ENCODE data around the gene AMD1. TPM values are rescaled to one million over a fixed set of nuclear protein-coding genes. Genes with fewer than 3 reads are reported as not detected.
A peak's percentile ranks its signal among the peaks of the same experiment; 100 is the strongest.

Gene AMD1
- total and polyA plus RNA-seq, 9 of the 15 experiments (the other 6 are each of a cell fraction or from before 2014, with no cell fraction given): 60.0 to 151 (median 85.6) TPM

DNA sequence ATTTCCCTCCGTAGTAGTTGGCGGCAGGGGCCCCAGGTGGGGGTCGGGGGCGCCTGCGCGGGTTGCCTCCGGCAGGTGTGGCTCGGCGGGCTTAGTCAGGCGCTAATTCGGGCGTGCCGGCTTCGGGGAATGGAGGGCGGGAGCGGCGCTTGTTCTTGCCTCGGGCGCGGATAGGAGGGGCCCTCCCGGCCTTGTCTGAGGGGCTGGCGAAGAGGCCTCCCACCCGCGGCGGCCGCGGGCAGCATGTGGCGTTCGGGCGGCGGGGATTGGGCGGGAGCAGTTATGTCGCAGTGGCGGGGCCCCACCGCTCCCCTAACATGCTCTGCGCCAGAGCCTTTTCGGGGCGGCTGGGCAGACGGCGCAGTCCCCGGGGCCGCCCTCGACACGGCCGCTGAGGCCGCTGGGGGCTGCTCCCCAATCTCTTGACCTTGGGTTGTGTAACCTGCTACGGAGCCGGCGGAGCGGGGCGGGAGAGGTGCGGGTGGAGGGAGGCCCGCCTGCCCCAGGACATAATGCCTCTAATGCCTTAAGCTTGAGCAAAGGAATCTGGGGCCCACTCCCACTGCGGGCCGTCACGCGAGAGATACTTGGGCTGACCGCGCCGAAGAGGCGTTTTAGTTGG is 1.1 kb downstream of the AMD1 start (continued):
- no peak; the same call in 1 of the 2 replicates for TF ChIP-seq L3MBTL2 (IDR thresholded peaks at IDR 0.05)
- TF ChIP-seq, protein P1, sequence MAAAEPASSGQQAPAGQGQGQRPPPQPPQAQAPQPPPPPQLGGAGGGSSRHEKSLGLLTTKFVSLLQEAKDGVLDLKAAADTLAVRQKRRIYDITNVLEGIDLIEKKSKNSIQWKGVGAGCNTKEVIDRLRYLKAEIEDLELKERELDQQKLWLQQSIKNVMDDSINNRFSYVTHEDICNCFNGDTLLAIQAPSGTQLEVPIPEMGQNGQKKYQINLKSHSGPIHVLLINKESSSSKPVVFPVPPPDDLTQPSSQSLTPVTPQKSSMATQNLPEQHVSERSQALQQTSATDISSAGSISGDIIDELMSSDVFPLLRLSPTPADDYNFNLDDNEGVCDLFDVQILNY (CRISPR knock-in tag; IDR thresholded peaks at IDR 0.05): 0 out of 2 replicates have a peak, but pooled peaks have one; percentile 47
- TF ChIP-seq SMARCE1 (IDR thresholded peaks at IDR 0.05): 0 out of 2 replicates have a peak, but pooled peaks have one; percentile 14
- TF ChIP-seq POLR2B (IDR thresholded peaks at IDR 0.05; ENCODE audit: low read depth, partially characterized antibody): no peak
- TF ChIP-seq NONO (IDR thresholded peaks at IDR 0.05; ENCODE audit: low read depth in 2 of 2, low read length in 1 of 2): peak in 1 of 2 experiments; percentile 53; a peak in 2 of 4 replicates
- TF ChIP-seq UBTF (IDR thresholded peaks at IDR 0.05; ENCODE audit: borderline replicate concordance in 1 of 2, low read depth in 2 of 2, low read length in 2 of 2): no peak
- TF ChIP-seq ZFX (CRISPR knock-in tag; IDR thresholded peaks at IDR 0.05): peak; percentile 78
- TF ChIP-seq, protein P2, sequence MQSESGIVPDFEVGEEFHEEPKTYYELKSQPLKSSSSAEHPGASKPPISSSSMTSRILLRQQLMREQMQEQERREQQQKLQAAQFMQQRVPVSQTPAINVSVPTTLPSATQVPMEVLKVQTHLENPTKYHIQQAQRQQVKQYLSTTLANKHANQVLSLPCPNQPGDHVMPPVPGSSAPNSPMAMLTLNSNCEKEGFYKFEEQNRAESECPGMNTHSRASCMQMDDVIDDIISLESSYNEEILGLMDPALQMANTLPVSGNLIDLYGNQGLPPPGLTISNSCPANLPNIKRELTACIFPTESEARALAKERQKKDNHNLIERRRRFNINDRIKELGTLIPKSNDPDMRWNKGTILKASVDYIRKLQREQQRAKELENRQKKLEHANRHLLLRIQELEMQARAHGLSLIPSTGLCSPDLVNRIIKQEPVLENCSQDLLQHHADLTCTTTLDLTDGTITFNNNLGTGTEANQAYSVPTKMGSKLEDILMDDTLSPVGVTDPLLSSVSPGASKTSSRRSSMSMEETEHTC (IDR thresholded peaks at IDR 0.05): no peak
- peak; percentile 29 for TF ChIP-seq TBP (optimal IDR thresholded peaks at IDR 0.05; ENCODE audit: low read depth, low read length)
- peak; percentile 89 for TF ChIP-seq RBFOX2 (IDR thresholded peaks at IDR 0.05; ENCODE audit: low read depth, low read length)
- TF ChIP-seq, protein P3, sequence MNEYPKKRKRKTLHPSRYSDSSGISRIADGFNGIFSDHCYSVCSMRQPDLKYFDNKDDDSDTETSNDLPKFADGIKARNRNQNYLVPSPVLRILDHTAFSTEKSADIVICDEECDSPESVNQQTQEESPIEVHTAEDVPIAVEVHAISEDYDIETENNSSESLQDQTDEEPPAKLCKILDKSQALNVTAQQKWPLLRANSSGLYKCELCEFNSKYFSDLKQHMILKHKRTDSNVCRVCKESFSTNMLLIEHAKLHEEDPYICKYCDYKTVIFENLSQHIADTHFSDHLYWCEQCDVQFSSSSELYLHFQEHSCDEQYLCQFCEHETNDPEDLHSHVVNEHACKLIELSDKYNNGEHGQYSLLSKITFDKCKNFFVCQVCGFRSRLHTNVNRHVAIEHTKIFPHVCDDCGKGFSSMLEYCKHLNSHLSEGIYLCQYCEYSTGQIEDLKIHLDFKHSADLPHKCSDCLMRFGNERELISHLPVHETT (CRISPR knock-in tag; conservative IDR thresholded peaks at IDR 0.05 in 1 of 2, IDR thresholded peaks at IDR 0.05 in 1 of 2): peak in 1 of 2 experiments; percentile 26; a peak in 1 of 4 replicates
- no peak for TF ChIP-seq TFAM (CRISPR knock-in tag; conservative IDR thresholded peaks at IDR 0.05)
- TF ChIP-seq NCOA4 (IDR thresholded peaks at IDR 0.05; ENCODE audit: partially characterized antibody): no peak
- no peak for TF ChIP-seq NCOA6 (IDR thresholded peaks at IDR 0.05)
- TF ChIP-seq SREBF2 (CRISPR knock-in tag; IDR thresholded peaks at IDR 0.05): no peak
- 0 out of 2 replicates have a peak, but pooled peaks have one; percentile 5 for TF ChIP-seq ZNF589 (CRISPR knock-in tag; IDR thresholded peaks at IDR 0.05; ENCODE audit: low read depth)
- peak; percentile 34; the same call in 1 of the 2 replicates for TF ChIP-seq RBM34 (IDR thresholded peaks at IDR 0.05; ENCODE audit: borderline replicate concordance, insufficient read depth, low read length)
- TF ChIP-seq, protein P4, sequence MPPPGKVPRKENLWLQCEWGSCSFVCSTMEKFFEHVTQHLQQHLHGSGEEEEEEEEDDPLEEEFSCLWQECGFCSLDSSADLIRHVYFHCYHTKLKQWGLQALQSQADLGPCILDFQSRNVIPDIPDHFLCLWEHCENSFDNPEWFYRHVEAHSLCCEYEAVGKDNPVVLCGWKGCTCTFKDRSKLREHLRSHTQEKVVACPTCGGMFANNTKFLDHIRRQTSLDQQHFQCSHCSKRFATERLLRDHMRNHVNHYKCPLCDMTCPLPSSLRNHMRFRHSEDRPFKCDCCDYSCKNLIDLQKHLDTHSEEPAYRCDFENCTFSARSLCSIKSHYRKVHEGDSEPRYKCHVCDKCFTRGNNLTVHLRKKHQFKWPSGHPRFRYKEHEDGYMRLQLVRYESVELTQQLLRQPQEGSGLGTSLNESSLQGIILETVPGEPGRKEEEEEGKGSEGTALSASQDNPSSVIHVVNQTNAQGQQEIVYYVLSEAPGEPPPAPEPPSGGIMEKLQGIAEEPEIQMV (tag; conservative IDR thresholded peaks at IDR 0.05; ENCODE audit: low read depth): no peak
